ENCODE data around the gene TNPO1.

- TF ChIP-seq CTCF (IDR thresholded peaks at IDR 0.05; ENCODE audit: borderline replicate concordance, extremely low read depth, low read length, poor library complexity, severe bottlenecking), result no peak
- no peak for TF ChIP-seq EZH2 (IDR thresholded peaks at IDR 0.05; ENCODE audit: borderline replicate concordance, low read depth, low read length, severe bottlenecking)
Measured at GRCh38 chr5:72815580-72816283, 729 bp upstream of the TNPO1 start.

Data from DND-41 (cell line).